CD8-positive, alpha-beta memory T cell (primary cell): ENCODE results near the gene GLT8D2. TPM values are rescaled to one million over a fixed set of nuclear protein-coding genes. Genes with fewer than 3 reads are reported as not detected.

Experiments used
- CTCF ChIA-PET: fragments of 350-600 bp; sonication (Branson Sonifier 250); formaldehyde crosslinking; loops from one replicate; lab custom pipeline; 2021; ENCODE audit warnings: antibody characterized with exemption; lab: Charles Lee
- POLR2A ChIA-PET: fragments of 350-600 bp; sonication (Branson Sonifier 250); formaldehyde crosslinking; loops from one replicate; lab custom pipeline; 2021; ENCODE audit warnings: antibody characterized with exemption; lab: Charles Lee
- DNase-seq, 5 donors: peaks; one replicate each; pipeline versions ENCODE4 v3.0.0 to v3.0.0-alpha.2; 2020 to 2022; ENCODE audit warnings: mixed read lengths in 1 of 5
- H3K27ac ChIP-seq: one replicate; pipeline ENCODE4 v1.7.0; 2013; ENCODE audit warnings: low read depth, mild to moderate bottlenecking, low read length, moderate library complexity
- H3K27me3 ChIP-seq: 2 replicates; pipeline ENCODE4 v1.7.0; 2013; ENCODE audit warnings: low read length, mild to moderate bottlenecking; ENCODE audit not compliant: insufficient read depth, poor library complexity, severe bottlenecking
- H3K36me3 ChIP-seq: 2 replicates; pipeline ENCODE4 v1.7.0; 2013; ENCODE audit warnings: mild to moderate bottlenecking, low read length, moderate library complexity; ENCODE audit not compliant: insufficient read depth
- H3K4me1 ChIP-seq: 2 replicates; pipeline ENCODE4 v1.7.0; 2013; ENCODE audit warnings: mild to moderate bottlenecking, low read length, moderate library complexity; ENCODE audit not compliant: insufficient read depth
- H3K4me3 ChIP-seq: 2 replicates; pipeline ENCODE4 v1.7.0; 2013; ENCODE audit warnings: mild to moderate bottlenecking, low read length
- H3K9me3 ChIP-seq: 2 replicates; pipeline ENCODE4 v1.7.0; 2013; ENCODE audit warnings: mild to moderate bottlenecking, low read length
- H3K27ac Mint-ChIP-seq, 8 donors: one replicate each; pipeline ENCODE4 v1.8.0; 2020 to 2021; ENCODE audit warnings: mixed read lengths in 8 of 8, mild to moderate bottlenecking in 6 of 8, inconsistent platforms in 3 of 8, moderate library complexity in 3 of 8
- H3K27me3 Mint-ChIP-seq, 2 donors: one replicate each; pipeline ENCODE4 v1.8.0; 2020 to 2021; ENCODE audit warnings: mixed read lengths in 2 of 2, mild to moderate bottlenecking in 1 of 2, moderate library complexity in 1 of 2
- H3K36me3 Mint-ChIP-seq, 3 donors: one replicate each; pipeline ENCODE4 v1.8.0; 2020 to 2021; ENCODE audit warnings: mixed read lengths in 3 of 3, inconsistent platforms in 1 of 3, mild to moderate bottlenecking in 1 of 3
- H3K4me1 Mint-ChIP-seq, 3 donors: one replicate each; pipeline ENCODE4 v1.8.0; 2020 to 2021; ENCODE audit warnings: mixed read lengths in 3 of 3, inconsistent platforms in 1 of 3, mild to moderate bottlenecking in 1 of 3
- H3K4me3 Mint-ChIP-seq, 7 donors: one replicate each; pipeline ENCODE4 v1.8.0; 2020 to 2021; ENCODE audit warnings: mixed read lengths in 7 of 7, mild to moderate bottlenecking in 6 of 7, moderate library complexity in 4 of 7, inconsistent platforms in 2 of 7
- H3K9me3 Mint-ChIP-seq, 5 donors: one replicate each; pipeline ENCODE4 v1.8.0; 2020 to 2022; ENCODE audit warnings: mixed read lengths in 5 of 5, mild to moderate bottlenecking in 3 of 5, moderate library complexity in 2 of 5, inconsistent platforms in 1 of 5
- polyA plus RNA-seq: library from polyadenylated mRNA; unstranded; fragments of 300-500 nt; fragmentation: Illumina TruSeq; gene quantifications from one replicate; pipeline ENCODE4 v1.2.3, GENCODE V29; 2021
- total RNA-seq, 2 experiments: library from RNA; stranded (reverse); gene quantifications; one replicate each; pipeline ENCODE4 v1.2.3, GENCODE V29; 2021

Gene GLT8D2
- total and polyA plus RNA-seq, 3 experiments from 2014 or later, result 0.11 TPM; not detected in 2

DNA sequence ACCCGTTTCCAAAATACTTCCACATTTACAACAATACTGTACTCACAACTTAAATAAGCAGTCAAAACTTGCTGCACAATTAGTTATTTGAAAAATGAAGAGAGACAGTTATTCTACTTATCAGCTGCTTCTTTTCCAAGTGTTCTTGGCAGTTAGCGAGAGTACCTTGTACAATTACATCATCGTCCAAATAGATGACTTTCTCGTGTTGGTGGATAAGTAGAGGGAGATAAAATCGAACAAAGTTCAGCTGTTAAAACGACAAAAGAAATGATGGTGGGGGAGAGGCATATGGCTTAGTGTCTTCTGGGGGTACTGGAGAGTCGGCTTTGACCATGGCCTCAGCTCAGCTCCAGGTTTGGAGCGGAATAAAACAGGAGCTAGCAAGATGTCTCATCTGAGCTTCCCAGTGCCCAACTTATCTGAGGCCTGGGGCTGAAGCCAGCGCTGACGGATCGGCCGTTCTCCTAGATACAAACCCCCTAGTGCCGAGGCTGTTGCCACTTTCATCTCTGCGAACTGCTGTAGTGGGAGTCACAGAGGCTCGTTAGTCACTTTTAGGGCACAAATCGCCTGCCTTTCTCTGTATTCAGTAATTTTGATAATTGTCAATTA is 52.6 kb downstream of the GLT8D2 start:
- H3K4me3 Mint-ChIP-seq, result no peak overlapping the region
- no peaks in the 10 kb centered on the region for H3K4me1 Mint-ChIP-seq
- no peak for DNase-seq
- Histone ChIP-seq H3K4me3 (no peak overlapping the region), H3K4me1 (no peaks in the 10 kb centered on the region), H3K36me3 (no peaks in the 10 kb centered on the region), H3K27ac (no peak overlapping the region), H3K27me3 (no peaks in the 10 kb centered on the region), H3K9me3 (no peaks in the 10 kb centered on the region)
- H3K36me3 Mint-ChIP-seq, result no peaks in the 10 kb centered on the region
- H3K9me3 Mint-ChIP-seq, result no peaks in the 10 kb centered on the region
- H3K27me3 Mint-ChIP-seq, result peaks cover 12 to 40% of the 10 kb centered on the region in 2 donors
- H3K27ac Mint-ChIP-seq, result no peak overlapping the region
- CTCF ChIA-PET, result no interaction called here
- POLR2A ChIA-PET, result no interaction called here

GRCh38 chr12:103996595-103996994 is 53.4 kb downstream of the GLT8D2 start:
- DNase-seq, result no peak
- Mint-ChIP-seq H3K4me3 (no peak overlapping the region), H3K27me3 (peaks cover 7 to 35% of the 10 kb centered on the region in 2 donors), H3K4me1 (no peaks in the 10 kb centered on the region), H3K36me3 (no peaks in the 10 kb centered on the region), H3K27ac (no peak overlapping the region), H3K9me3 (no peaks in the 10 kb centered on the region)
- H3K27ac ChIP-seq, result no peak overlapping the region
- POLR2A ChIA-PET, result no interaction called here
- H3K36me3 ChIP-seq, result no peaks in the 10 kb centered on the region
- no peaks in the 10 kb centered on the region for H3K4me1 ChIP-seq
- CTCF ChIA-PET, result no interaction called here
- no peak overlapping the region for H3K4me3 ChIP-seq
- H3K9me3 ChIP-seq, result no peaks in the 10 kb centered on the region
- H3K27me3 ChIP-seq, result no peaks in the 10 kb centered on the region

GRCh38 chr12:103994235-103994634 is 55.8 kb downstream of the GLT8D2 start:
- H3K4me1 Mint-ChIP-seq, result no peaks in the 10 kb centered on the region
- CTCF ChIA-PET, result no interaction called here
- no peak for DNase-seq
- Histone ChIP-seq H3K36me3 (no peaks in the 10 kb centered on the region), H3K27me3 (no peaks in the 10 kb centered on the region), H3K4me3 (no peak overlapping the region), H3K9me3 (no peaks in the 10 kb centered on the region), H3K27ac (no peak overlapping the region), H3K4me1 (no peaks in the 10 kb centered on the region)
- POLR2A ChIA-PET, result no interaction called here
- H3K27ac Mint-ChIP-seq, result no peak overlapping the region
- no peak overlapping the region for H3K4me3 Mint-ChIP-seq
- H3K9me3 Mint-ChIP-seq, result no peaks in the 10 kb centered on the region
- peaks cover 0 to 6% (median 1%) of the 10 kb centered on the region in 3 donors for H3K36me3 Mint-ChIP-seq
- peaks cover 4 to 15% of the 10 kb centered on the region in 2 donors for H3K27me3 Mint-ChIP-seq

- H3K27ac ChIP-seq, result no peak overlapping the region
- Mint-ChIP-seq H3K4me3 (no peak overlapping the region), H3K36me3 (peaks cover 0 to 57% (median 13%) of the 10 kb centered on the region in 3 donors), H3K9me3 (no peaks in the 10 kb centered on the region), H3K4me1 (no peaks in the 10 kb centered on the region), H3K27me3 (no peaks in the 10 kb centered on the region), H3K27ac (no peak overlapping the region)
- POLR2A ChIA-PET, result no interaction called here
- CTCF ChIA-PET, result no interaction called here
- H3K27me3 ChIP-seq, result no peaks in the 10 kb centered on the region
- H3K36me3 ChIP-seq, result peaks cover 33% of the 10 kb centered on the region
- no peaks in the 10 kb centered on the region for H3K4me1 ChIP-seq
- H3K4me3 ChIP-seq, result no peak overlapping the region
- H3K9me3 ChIP-seq, result no peaks in the 10 kb centered on the region
- DNase-seq, result no peak
Measured at GRCh38 chr12:103986829-103987228, 63.2 kb downstream of the GLT8D2 start.

DNA sequence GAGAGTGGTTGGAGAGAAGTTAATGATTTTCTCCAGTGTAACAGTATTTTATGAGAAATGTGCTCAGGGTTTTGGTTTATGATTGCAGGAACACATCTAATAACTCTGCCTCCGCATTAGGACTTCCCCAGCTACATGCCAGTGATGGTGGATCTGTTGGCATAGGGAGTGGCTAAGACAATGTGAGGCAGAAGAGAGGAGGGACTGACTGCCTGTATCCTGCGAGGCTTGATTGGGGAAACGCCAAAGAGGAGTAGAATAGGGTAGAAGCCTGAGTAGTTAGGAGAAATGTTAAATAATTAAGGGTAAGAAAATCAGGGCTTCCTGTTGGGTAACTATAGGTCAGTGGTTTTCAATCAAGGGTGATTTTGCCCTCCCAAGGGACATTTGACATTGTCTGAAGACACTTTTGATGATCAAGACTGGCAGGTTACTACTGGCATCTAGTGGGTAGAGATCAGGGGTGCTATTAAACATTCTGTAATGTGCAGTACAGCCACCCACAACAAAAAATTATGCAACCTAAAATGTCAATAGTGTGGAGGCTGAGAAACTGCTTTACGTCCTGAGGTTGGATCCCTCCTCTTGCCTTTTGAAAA is 71.5 kb downstream of the GLT8D2 start:
- peaks cover 7% of the 10 kb centered on the region for H3K4me1 ChIP-seq
- H3K27me3 Mint-ChIP-seq, result no peaks in the 10 kb centered on the region
- H3K4me3 ChIP-seq, result no peak overlapping the region
- H3K27me3 ChIP-seq, result no peaks in the 10 kb centered on the region
- no peaks in the 10 kb centered on the region for H3K9me3 Mint-ChIP-seq
- DNase-seq, result no peak
- CTCF ChIA-PET, result no interaction called here
- POLR2A ChIA-PET, result no interaction called here
- peaks cover 29% of the 10 kb centered on the region for H3K36me3 ChIP-seq
- peaks cover 24 to 35% (median 27%) of the 10 kb centered on the region in 3 donors for H3K4me1 Mint-ChIP-seq
- H3K9me3 ChIP-seq, result no peaks in the 10 kb centered on the region
- no peak overlapping the region for H3K27ac ChIP-seq
- peaks cover 4 to 76% (median 13%) of the 10 kb centered on the region in 3 donors for H3K36me3 Mint-ChIP-seq
- no peak overlapping the region for H3K4me3 Mint-ChIP-seq
- H3K27ac Mint-ChIP-seq, result peak overlapping the region in 2 of 8 donors; percentile 72 to 88

- Mint-ChIP-seq H3K4me1 (peaks cover 46 to 63% (median 49%) of the 10 kb centered on the region in 3 donors), H3K9me3 (no peaks in the 10 kb centered on the region), H3K4me3 (peak overlapping the region in 1 of 7 donors; percentile 32), H3K27me3 (no peaks in the 10 kb centered on the region), H3K36me3 (peaks cover 4 to 66% (median 8%) of the 10 kb centered on the region in 3 donors), H3K27ac (peak overlapping the region in 1 of 8 donors; percentile 8)
- Histone ChIP-seq H3K9me3 (no peaks in the 10 kb centered on the region), H3K4me3 (no peak overlapping the region), H3K27me3 (no peaks in the 10 kb centered on the region), H3K27ac (no peak overlapping the region), H3K36me3 (peaks cover 25% of the 10 kb centered on the region), H3K4me1 (peaks cover 11% of the 10 kb centered on the region)
- no peak for DNase-seq
- CTCF ChIA-PET, result no interaction called here
- POLR2A ChIA-PET, result no interaction called here
Measured at GRCh38 chr12:103975368-103975767, 74.6 kb downstream of the GLT8D2 start.

DNA sequence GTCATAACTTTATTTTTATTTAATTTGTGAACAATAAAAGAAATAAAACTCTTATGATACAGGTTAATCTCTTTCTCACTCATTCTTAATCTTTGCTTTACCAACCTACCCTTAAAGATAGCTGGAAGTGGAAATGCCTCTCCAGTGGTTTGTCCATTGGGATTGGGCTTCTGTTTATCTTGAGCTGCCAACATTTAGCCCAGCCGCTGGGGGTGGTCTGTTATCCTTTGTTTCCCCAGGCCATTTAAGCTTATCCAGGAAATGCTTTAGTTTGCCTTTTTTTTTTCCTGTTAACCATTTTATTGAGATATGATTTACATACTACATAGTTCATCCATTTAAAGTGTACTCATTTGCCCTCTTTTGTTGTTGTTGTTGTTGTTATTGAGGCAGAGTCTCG is 76.1 kb downstream of the GLT8D2 start:
- peaks cover 54 to 77% (median 61%) of the 10 kb centered on the region in 3 donors for H3K4me1 Mint-ChIP-seq
- Histone ChIP-seq H3K9me3 (no peaks in the 10 kb centered on the region), H3K4me3 (no peak overlapping the region), H3K36me3 (peaks cover 18% of the 10 kb centered on the region), H3K4me1 (peaks cover 19% of the 10 kb centered on the region), H3K27me3 (no peaks in the 10 kb centered on the region), H3K27ac (no peak overlapping the region)
- H3K27ac Mint-ChIP-seq, result peak overlapping the region in 4 of 8 donors; percentile 7 to 63 (median 49)
- DNase-seq, result no peak
- peaks cover 4 to 60% (median 9%) of the 10 kb centered on the region in 3 donors for H3K36me3 Mint-ChIP-seq
- H3K27me3 Mint-ChIP-seq, result no peaks in the 10 kb centered on the region
- CTCF ChIA-PET, result no interaction called here
- peak overlapping the region in 1 of 7 donors; percentile 13 for H3K4me3 Mint-ChIP-seq
- no peaks in the 10 kb centered on the region for H3K9me3 Mint-ChIP-seq
- POLR2A ChIA-PET, result no interaction called here

DNA sequence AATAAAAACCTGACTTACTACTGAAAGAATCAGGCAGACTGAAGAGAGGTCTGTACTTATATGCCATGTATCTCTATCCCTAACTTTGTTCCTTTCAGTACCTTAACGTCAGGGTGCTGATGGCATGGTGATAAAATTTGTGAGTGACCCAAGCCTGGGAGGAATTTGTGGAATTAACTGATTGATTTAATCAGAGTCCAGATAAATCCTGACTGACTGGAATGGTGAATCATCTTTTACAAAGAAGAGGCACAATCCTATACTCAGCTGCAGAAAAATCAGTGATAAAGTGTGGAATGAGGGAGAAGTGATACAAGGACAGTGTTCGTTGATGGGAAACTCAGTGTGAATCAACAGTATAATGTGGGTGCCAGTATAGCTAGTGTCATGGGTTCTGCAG is 80.6 kb downstream of the GLT8D2 start:
- Mint-ChIP-seq H3K36me3 (peaks cover 0 to 45% (median 7%) of the 10 kb centered on the region in 3 donors), H3K27ac (peak overlapping the region in 5 of 8 donors; percentile 17 to 91 (median 54)), H3K9me3 (no peaks in the 10 kb centered on the region), H3K27me3 (no peaks in the 10 kb centered on the region), H3K4me3 (peak overlapping the region in 1 of 7 donors; percentile 4), H3K4me1 (peaks cover 71 to 91% (median 84%) of the 10 kb centered on the region in 3 donors)
- H3K27me3 ChIP-seq, result no peaks in the 10 kb centered on the region
- no peaks in the 10 kb centered on the region for H3K9me3 ChIP-seq
- no peak overlapping the region for H3K27ac ChIP-seq
- CTCF ChIA-PET, result interaction anchor here (0.7 kb wide), 1 partner anchor 16 kb away, joined by 3 read pairs; no protein-coding TSS in a partner anchor
- POLR2A ChIA-PET, result no interaction called here
- H3K4me3 ChIP-seq, result no peak overlapping the region
- H3K36me3 ChIP-seq, result peaks cover 7% of the 10 kb centered on the region
- no peak for DNase-seq
- H3K4me1 ChIP-seq, result peaks cover 49% of the 10 kb centered on the region
